HFFc6 (cell line): ENCODE data around the gene ROPN1B. TPM values are rescaled to one million over a fixed set of nuclear protein-coding genes. Genes with fewer than 3 reads are reported as not detected.

Experiments
- DNase-seq: peaks from one replicate; pipeline ENCODE4 v3.0.0-alpha.2; 2018
- H3K27ac Mint-ChIP-seq: 2 replicates; pipeline ENCODE4 v1.8.0; 2020; ENCODE audit warnings: mild to moderate bottlenecking, mixed read lengths
- H3K27me3 Mint-ChIP-seq: 2 replicates; pipeline ENCODE4 v1.8.0; 2021; ENCODE audit warnings: mild to moderate bottlenecking, moderate library complexity, mixed read lengths; ENCODE audit not compliant: insufficient read depth
- H3K36me3 Mint-ChIP-seq: 2 replicates; pipeline ENCODE4 v1.8.0; 2021; ENCODE audit warnings: low read depth, mixed read lengths
- H3K4me1 Mint-ChIP-seq: 2 replicates; pipeline ENCODE4 v1.8.0; 2020; ENCODE audit warnings: low read depth, mixed read lengths
- H3K4me3 Mint-ChIP-seq: 2 replicates; pipeline ENCODE4 v1.8.0; 2020; ENCODE audit warnings: mild to moderate bottlenecking, moderate library complexity, mixed read lengths
- H3K9me3 Mint-ChIP-seq: 2 replicates; pipeline ENCODE4 v1.8.0; 2020; ENCODE audit warnings: mild to moderate bottlenecking, mixed read lengths
- total RNA-seq, 6 experiments: library from RNA; stranded (reverse); fragmentation: NEBNext Ultra II Directional; extraction: Animal tissue kit (Norgen Biotek cat#: 25700); gene quantifications; 2 replicates in 1 of 6; 3 replicates in 5 of 6; pipeline ENCODE4 v1.2.3, GENCODE V29; 2021
- TF ChIP-seq, protein P1 (sequence below): fragments of 200-600 bp; sonication (generic); IDR thresholded peaks from 2 replicates; pipeline ENCODE4 v1.5.0; 2021; ENCODE audit warnings: antibody characterized with exemption, mild to moderate bottlenecking

Gene ROPN1B
- total RNA-seq, 6 experiments from 2014 or later: not detected

DNA sequence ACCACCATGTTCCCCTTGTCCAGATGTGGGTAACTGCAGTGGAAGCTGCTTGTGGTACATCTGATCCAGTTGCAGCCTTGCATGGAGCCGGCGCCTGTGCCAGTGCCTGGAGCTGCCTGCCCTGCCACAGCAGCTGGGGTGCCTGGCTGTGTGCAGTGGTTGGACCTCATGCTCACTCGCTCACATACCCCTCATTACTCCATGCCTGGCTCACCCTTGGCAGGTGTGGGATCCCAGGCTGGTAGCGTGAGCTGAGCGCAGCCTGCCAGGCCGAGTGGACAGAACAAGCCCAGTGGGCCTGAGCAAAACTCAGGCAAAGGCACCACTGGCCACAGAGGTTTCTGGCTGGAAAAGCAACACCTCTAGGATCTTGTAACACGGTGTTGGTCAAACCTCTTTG, 35.7 kb downstream of the ROPN1B start:
- peaks cover 14% of the 10 kb centered on the region for H3K9me3 Mint-ChIP-seq
- H3K36me3 Mint-ChIP-seq: peaks cover 28% of the 10 kb centered on the region
- TF ChIP-seq, protein P1, sequence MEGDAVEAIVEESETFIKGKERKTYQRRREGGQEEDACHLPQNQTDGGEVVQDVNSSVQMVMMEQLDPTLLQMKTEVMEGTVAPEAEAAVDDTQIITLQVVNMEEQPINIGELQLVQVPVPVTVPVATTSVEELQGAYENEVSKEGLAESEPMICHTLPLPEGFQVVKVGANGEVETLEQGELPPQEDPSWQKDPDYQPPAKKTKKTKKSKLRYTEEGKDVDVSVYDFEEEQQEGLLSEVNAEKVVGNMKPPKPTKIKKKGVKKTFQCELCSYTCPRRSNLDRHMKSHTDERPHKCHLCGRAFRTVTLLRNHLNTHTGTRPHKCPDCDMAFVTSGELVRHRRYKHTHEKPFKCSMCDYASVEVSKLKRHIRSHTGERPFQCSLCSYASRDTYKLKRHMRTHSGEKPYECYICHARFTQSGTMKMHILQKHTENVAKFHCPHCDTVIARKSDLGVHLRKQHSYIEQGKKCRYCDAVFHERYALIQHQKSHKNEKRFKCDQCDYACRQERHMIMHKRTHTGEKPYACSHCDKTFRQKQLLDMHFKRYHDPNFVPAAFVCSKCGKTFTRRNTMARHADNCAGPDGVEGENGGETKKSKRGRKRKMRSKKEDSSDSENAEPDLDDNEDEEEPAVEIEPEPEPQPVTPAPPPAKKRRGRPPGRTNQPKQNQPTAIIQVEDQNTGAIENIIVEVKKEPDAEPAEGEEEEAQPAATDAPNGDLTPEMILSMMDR: no peak
- no peak for DNase-seq
- H3K27ac Mint-ChIP-seq: no peak overlapping the region
- no peaks in the 10 kb centered on the region; the same call in 1 of the 2 replicates for H3K27me3 Mint-ChIP-seq
- peaks cover 30% of the 10 kb centered on the region for H3K4me1 Mint-ChIP-seq
- H3K4me3 Mint-ChIP-seq: no peak overlapping the region

DNA sequence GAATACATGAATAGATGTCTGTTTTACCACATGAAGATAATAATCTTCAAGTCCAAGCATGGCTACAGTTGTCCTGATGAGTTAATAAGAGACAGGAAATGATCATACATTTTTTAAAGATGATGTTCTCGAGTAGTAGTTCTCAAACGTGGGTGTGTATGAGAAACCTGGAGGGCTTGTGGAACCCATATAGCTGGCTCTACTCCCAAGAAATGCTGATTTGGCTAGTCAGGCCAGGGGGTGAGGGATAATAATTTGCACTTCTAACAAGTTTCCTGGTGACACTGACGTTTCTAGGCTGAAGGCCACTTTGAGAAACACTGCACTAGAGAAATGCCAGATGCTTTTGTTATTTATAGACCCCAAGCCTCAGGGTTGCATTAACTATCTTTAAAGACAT, 37.0 kb downstream of the ROPN1B start:
- peaks cover 5% of the 10 kb centered on the region for H3K9me3 Mint-ChIP-seq
- H3K4me3 Mint-ChIP-seq: no peak overlapping the region
- H3K27ac Mint-ChIP-seq: peak overlapping the region; percentile 35
- H3K4me1 Mint-ChIP-seq: peaks cover 30% of the 10 kb centered on the region
- H3K27me3 Mint-ChIP-seq: no peaks in the 10 kb centered on the region; the same call in 1 of the 2 replicates
- H3K36me3 Mint-ChIP-seq: peaks cover 23% of the 10 kb centered on the region
- DNase-seq: peak; percentile 79
- TF ChIP-seq, protein P1: no peak

DNA sequence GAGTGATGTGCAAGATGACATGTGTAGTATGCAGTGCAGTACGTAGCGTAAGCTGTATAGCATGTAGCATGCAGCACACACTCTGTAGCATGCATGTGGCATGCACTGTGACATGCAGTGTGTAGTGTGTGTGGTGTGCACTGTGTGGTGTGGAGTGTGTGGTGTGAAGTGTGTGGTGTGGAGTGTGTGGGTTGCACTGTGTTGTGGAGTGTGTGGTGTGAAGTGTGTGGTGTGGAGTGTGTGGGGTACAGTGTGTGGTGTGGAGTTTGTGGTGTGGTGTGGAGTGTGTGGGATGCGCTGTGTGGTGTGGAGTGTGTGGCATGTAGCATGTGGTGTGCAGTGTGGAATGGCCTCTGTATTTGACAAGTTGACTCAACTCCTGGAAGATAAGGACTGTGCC, 39.2 kb downstream of the ROPN1B start:
- no peak overlapping the region for H3K27ac Mint-ChIP-seq
- DNase-seq: no peak
- no peak overlapping the region for H3K4me3 Mint-ChIP-seq
- H3K9me3 Mint-ChIP-seq: no peaks in the 10 kb centered on the region
- peaks cover 35% of the 10 kb centered on the region for H3K4me1 Mint-ChIP-seq
- no peaks in the 10 kb centered on the region; the same call in 1 of the 2 replicates for H3K27me3 Mint-ChIP-seq
- TF ChIP-seq, protein P1: no peak
- peaks cover 15% of the 10 kb centered on the region for H3K36me3 Mint-ChIP-seq

DNA sequence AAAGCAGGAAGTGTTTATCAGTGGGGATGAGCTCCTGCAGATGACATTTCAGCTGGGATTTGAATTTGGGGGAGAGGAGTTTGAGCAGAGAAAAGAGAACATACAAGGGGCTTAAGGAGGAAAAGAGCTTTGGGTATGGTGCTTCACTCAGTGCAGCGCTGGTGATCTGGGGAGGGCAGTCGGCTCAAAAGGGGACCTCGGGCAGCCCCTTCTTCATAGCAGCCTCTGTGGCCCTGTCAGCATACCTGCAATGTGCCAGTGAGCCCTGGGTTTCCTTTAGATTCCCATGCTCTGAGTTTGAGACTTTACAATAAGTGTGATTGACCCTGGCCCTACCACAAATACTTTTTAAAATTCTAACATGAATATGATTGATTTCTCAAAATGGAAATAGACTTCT, 40.2 kb downstream of the ROPN1B start:
- Mint-ChIP-seq H3K9me3 (no peaks in the 10 kb centered on the region), H3K36me3 (peaks cover 15% of the 10 kb centered on the region), H3K4me1 (peaks cover 44% of the 10 kb centered on the region), H3K4me3 (no peak overlapping the region), H3K27ac (no peak overlapping the region), H3K27me3 (peaks cover 2% of the 10 kb centered on the region)
- no peak for DNase-seq
- TF ChIP-seq, protein P1: no peak

- Mint-ChIP-seq H3K4me1 (peaks cover 37% of the 10 kb centered on the region), H3K27ac (no peak overlapping the region), H3K36me3 (peaks cover 9% of the 10 kb centered on the region), H3K4me3 (no peak overlapping the region), H3K27me3 (peaks cover 2% of the 10 kb centered on the region; the same call in 1 of the 2 replicates), H3K9me3 (no peaks in the 10 kb centered on the region)
- DNase-seq: no peak
- TF ChIP-seq, protein P1: no peak
Observed at GRCh38 chr3:126013751-126014156, 44.8 kb downstream of the ROPN1B start.

GRCh38 chr3:126014252-126014651, 45.3 kb downstream of the ROPN1B start:
- TF ChIP-seq, protein P1: no peak
- Mint-ChIP-seq H3K36me3 (peaks cover 9% of the 10 kb centered on the region), H3K9me3 (no peaks in the 10 kb centered on the region), H3K4me3 (no peak overlapping the region), H3K27me3 (peaks cover 2% of the 10 kb centered on the region; the same call in 1 of the 2 replicates), H3K27ac (no peak overlapping the region; the same call in 1 of the 2 replicates), H3K4me1 (peaks cover 37% of the 10 kb centered on the region)
- peak; percentile 72 for DNase-seq
